A549 (cell line): ENCODE results near the gene TOPORS. TPM values are rescaled to one million over a fixed set of nuclear protein-coding genes. Genes with fewer than 3 reads are reported as not detected.
A peak's percentile ranks its signal among the peaks of the same experiment; 100 is the strongest.
"Not testable (repeated sequence)": the region's sequence is repeated elsewhere in the genome, so short reads cannot be mapped to it uniquely, and the experiment has no call there.

Experiments used
- ATAC-seq, 2 experiments: fragments of 200-7000 bp in 1 of 2; fragments of >200 bp in 1 of 2; cut with Nextera tagmentation in 1 of 2; cut with Tn5 transposase in 1 of 2; 3 replicates each; pipeline versions ENCODE4 v1.8.0 to v1.9.1; 2018 to 2020; ENCODE audit warnings: mild to moderate bottlenecking in 1 of 2, moderate library complexity in 1 of 2
- CTCF ChIA-PET: fragments of 300-600 bp; sonication (Branson Sonifier 250); formaldehyde crosslinking; extraction: SDS; loops from one replicate; lab custom pipeline; 2021; ENCODE audit warnings: antibody characterized with exemption, inconsistent platforms; lab: Yijun Ruan, JAX
- POLR2A ChIA-PET: fragments of 350-600 bp; formaldehyde crosslinking; extraction: SDS; loops from one replicate; lab custom pipeline; 2021; ENCODE audit warnings: antibody characterized with exemption, inconsistent platforms; lab: Yijun Ruan, JAX
- DNase-seq, 2 experiments: peaks; one replicate each; pipeline versions ENCODE4 v3.0.0 to v3.0.0-alpha.2; 2011 to 2016; ENCODE audit warnings: low read depth in 1 of 2, low spot score in 1 of 2
- FAIRE-seq: peaks from 2 replicates; lab custom pipeline; 2011; peaks lifted over from hg19 to GRCh38; lab: Jason Lieb, UNC
- H3K27ac ChIP-seq, 2 experiments: fragments of >200 bp; sonication (Bioruptor Twin); formaldehyde crosslinking; 3 replicates each; pipeline ENCODE4 v1.5.1; 2016 to 2017
- H3K4me1 ChIP-seq: fragments of >200 bp; sonication (Bioruptor Twin); formaldehyde crosslinking; 3 replicates; pipeline ENCODE4 v1.6.1; 2016
- H3K4me2 ChIP-seq: fragments of >200 bp; sonication (Bioruptor Twin); formaldehyde crosslinking; 3 replicates; pipeline ENCODE4 v1.6.1; 2016
- H3K4me3 ChIP-seq: fragments of >200 bp; sonication (Bioruptor Twin); formaldehyde crosslinking; 3 replicates; pipeline ENCODE4 v1.5.1; 2016
- H3K9me3 ChIP-seq: fragments of >200 bp; sonication (Bioruptor Twin); formaldehyde crosslinking; 3 replicates; pipeline ENCODE4 v1.6.1; 2016
- ATOH8 ChIP-seq: fragments of 250-450 bp; sonication (Bioruptor Pico); IDR thresholded peaks from 2 replicates; pipeline ENCODE4 v1.5.0; 2020; ENCODE audit warnings: low read depth, mild to moderate bottlenecking, moderate library complexity
- BHLHE40 ChIP-seq: IDR thresholded peaks from 2 replicates; pipeline ENCODE4 v1.6.1; 2012; ENCODE audit warnings: low read depth, low read length, inconsistent platforms
- CHD4 ChIP-seq: fragments of 200-600 bp; sonication (generic); IDR thresholded peaks from 2 replicates; pipeline ENCODE4 v1.6.1; 2016; ENCODE audit warnings: antibody characterized with exemption, mild to moderate bottlenecking, borderline replicate concordance
- E2F6 ChIP-seq: IDR thresholded peaks from 2 replicates; pipeline ENCODE4 v1.6.1; 2012; ENCODE audit warnings: low read depth, borderline replicate concordance
- EHMT2 ChIP-seq: fragments of 200-600 bp; sonication (generic); IDR thresholded peaks from 2 replicates; pipeline ENCODE4 v1.6.1; 2016; ENCODE audit warnings: antibody characterized with exemption, low read depth, mild to moderate bottlenecking, moderate library complexity
- ELK1 ChIP-seq: fragments of 150-350 bp; IDR thresholded peaks from 2 replicates; pipeline ENCODE4 v1.6.1; 2014; ENCODE audit warnings: low read depth, mild to moderate bottlenecking, low read length
- FOSL2 ChIP-seq, 2 experiments: fragments of 450-650 bp in 1 of 2; fragments of >200 bp in 1 of 2; sonication (Bioruptor Twin) in 1 of 2; formaldehyde crosslinking; IDR thresholded peaks; 2 replicates each; pipeline versions ENCODE4 v1.5.0 to v1.6.1; 2016 to 2020; ENCODE audit warnings: mild to moderate bottlenecking in 1 of 2, moderate library complexity in 1 of 2
- GATA3 ChIP-seq: IDR thresholded peaks from 2 replicates; pipeline ENCODE4 v1.6.1; 2012; ENCODE audit warnings: borderline replicate concordance
- HDAC2 ChIP-seq: fragments of 200-600 bp; sonication (generic); IDR thresholded peaks from 2 replicates; pipeline ENCODE4 v1.6.1; 2016
- JUNB ChIP-seq: fragments of >200 bp; sonication (Bioruptor Twin); formaldehyde crosslinking; IDR thresholded peaks from 2 replicates; pipeline ENCODE4 v1.6.1; 2016
- KDM5A ChIP-seq: fragments of 200-600 bp; sonication (generic); IDR thresholded peaks from 2 replicates; pipeline ENCODE4 v1.6.1; 2016; ENCODE audit warnings: antibody characterized with exemption, mild to moderate bottlenecking
- MAFK ChIP-seq: fragments of 450-650 bp; IDR thresholded peaks from 2 replicates; pipeline ENCODE4 v1.6.1; 2014; ENCODE audit not compliant: partially characterized antibody
- MAX ChIP-seq: IDR thresholded peaks from 2 replicates; pipeline ENCODE4 v1.6.1; 2012
- MAZ ChIP-seq: fragments of 150-350 bp; IDR thresholded peaks from 2 replicates; pipeline ENCODE4 v1.6.1; 2014; ENCODE audit warnings: antibody characterized with exemption, low read depth, low read length, borderline replicate concordance
- POLR2AphosphoS2 ChIP-seq: conservative IDR thresholded peaks from 2 replicates; pipeline ENCODE4 v1.6.1; 2012; ENCODE audit warnings: low read length, improper control_type of control experiment, inconsistent platforms
- SMC3 ChIP-seq: fragments of >200 bp; sonication (Bioruptor Twin); formaldehyde crosslinking; IDR thresholded peaks from 3 replicates; pipeline ENCODE4 v1.6.1; 2018; ENCODE audit warnings: inconsistent platforms
- TFCP2L1 ChIP-seq: fragments of 250-450 bp; sonication (Bioruptor Pico); IDR thresholded peaks from 2 replicates; pipeline ENCODE4 v1.5.0; 2021; ENCODE audit warnings: mild to moderate bottlenecking
- USF2 ChIP-seq: fragments of 450-650 bp; IDR thresholded peaks from 2 replicates; pipeline ENCODE4 v1.6.1; 2014; ENCODE audit warnings: antibody characterized with exemption
- ZC3H11A ChIP-seq: fragments of 450-650 bp; IDR thresholded peaks from 2 replicates; pipeline ENCODE4 v1.6.1; 2014; ENCODE audit warnings: antibody characterized with exemption, mild to moderate bottlenecking
- ZFP36 ChIP-seq: fragments of 450-650 bp; IDR thresholded peaks from 2 replicates; pipeline ENCODE4 v1.6.1; 2014; ENCODE audit warnings: borderline replicate concordance; ENCODE audit not compliant: partially characterized antibody
- WGBS: methylation state at CpG from one replicate; pipeline ENCODE4 v1.1.6; 2017; ENCODE audit errors: missing lambda C conversion rate; 5-methylcytosine and 5-hydroxymethylcytosine counted together
- polyA plus RNA-seq, 4 experiments: library from polyadenylated mRNA; depleted of rRNA in 3 of 4; stranded (reverse); fragments of >200 nt; fragmentation: RNase III in 1 of 4; extraction: RNeasy Plus Mini Kit Qiagen cat#74134 plus additional on column Dnase treatment in 1 of 4; gene quantifications; 2 replicates in 3 of 4; 3 replicates in 1 of 4; pipeline ENCODE4 v1.2.3, GENCODE V29; 2011 to 2017

Gene TOPORS
- polyA plus RNA-seq, 2 of the 4 experiments (the other 2 are of a cell fraction) = 18.2 to 22.2 TPM

GRCh38 chr9:32550150-32550561, 2.2 kb downstream of the TOPORS start:
- Histone ChIP-seq H3K9me3 (no peaks in the 10 kb centered on the region), H3K4me1 (peaks cover 17% of the 10 kb centered on the region), H3K27ac (peak overlapping the region; percentile 94 to 96), H3K4me3 (peak overlapping the region; percentile 62), H3K4me2 (peak overlapping the region; percentile 83)
- DNase-seq (peak; percentile 8 to 20), FAIRE-seq (no peak), ATAC-seq (no peak)
- 4% methylated on average over 10 of the region's 10 CpGs for WGBS
- TF ChIP-seq E2F6 (no peak), BHLHE40 (no peak), CHD4 (no peak), ZC3H11A (no peak), HDAC2 (no peak), EHMT2 (no peak), ELK1 (no peak), ZFP36 (no peak), POLR2AphosphoS2 (no peak), MAZ (no peak), TFCP2L1 (CRISPR knock-in tag) (no peak), GATA3 (no peak), ATOH8 (CRISPR knock-in tag) (no peak), FOSL2 (IDR thresholded peaks at IDR 0.05) (no peak), FOSL2 (CRISPR knock-in tag; IDR thresholded peaks at IDR 0.05) (no peak), JUNB (no peak), SMC3 (no peak), MAX (no peak)
- ChIA-PET CTCF (interaction anchor here (0.6 to 9.3 kb wide), 11 partner anchors 11 to 418 kb away, joined by 3 to 91 read pairs (median 3); partner anchors contain the start of gene NDUFB6), POLR2A (interaction anchor here (1.0 to 2.6 kb wide), 4 partner anchors 22 to 475 kb away, joined by 3 to 14 read pairs (median 8); partner anchors contain the start of genes ACO1, DNAJA1 and RIGI)

- H3K9me3 ChIP-seq, POLR2A ChIA-PET, H3K27ac ChIP-seq, H3K4me3 ChIP-seq, FAIRE-seq, DNase-seq, ATAC-seq, H3K4me2 ChIP-seq: not testable (repeated sequence)
- CTCF ChIA-PET = interaction anchor here (1.6 to 9.3 kb wide), 2 partner anchors 24 to 171 kb away, joined by 5 to 91 read pairs; no protein-coding TSS in a partner anchor
- 94% methylated on average over 20 of the region's 20 CpGs for WGBS
- peaks cover 12% of the 10 kb centered on the region; the same call in 2 of the 3 replicates for H3K4me1 ChIP-seq
These were observed 4.2 kb downstream of the TOPORS start for GRCh38 chr9:32548213-32548612.

GRCh38 chr9:32545884-32546283, 6.5 kb downstream of the TOPORS start:
- Histone ChIP-seq H3K4me2 (no peak overlapping the region), H3K4me1 (peaks cover 10% of the 10 kb centered on the region; the same call in 2 of the 3 replicates), H3K27ac (no peak overlapping the region), H3K9me3 (no peaks in the 10 kb centered on the region), H3K4me3 (no peak overlapping the region)
- ChIA-PET CTCF (interaction anchor here (1.0 to 9.3 kb wide), 5 partner anchors 20 to 169 kb away, joined by 3 to 91 read pairs (median 5); partner anchors contain the start of gene RIGI), POLR2A (no interaction called here)
- DNase-seq (no peak), ATAC-seq (no peak), FAIRE-seq (no peak)
- WGBS = 91% methylated on average over 1 of the region's 1 CpG
- TF ChIP-seq ZFP36 (no peak), CHD4 (no peak), KDM5A (no peak), USF2 (no peak), MAFK (peak; percentile 81)
